Thymus (tissue), 11 donors: ENCODE measurements around the gene AQP4. TPM values are rescaled to one million over a fixed set of nuclear protein-coding genes. Genes with fewer than 3 reads are reported as not detected.

ENCODE experiments used
- DNase-seq, 9 donors: peaks; one replicate each; pipeline ENCODE4 v3.0.0-alpha.2; 2013; ENCODE audit warnings: low spot score in 9 of 9, low read depth in 6 of 9, missing footprints in 1 of 9
- H3K27ac ChIP-seq, 2 donors: one replicate each; pipeline ENCODE4 v1.5.1; 2013; ENCODE audit warnings: control low read depth in 1 of 2, low read depth in 1 of 2, low read length in 1 of 2, mild to moderate bottlenecking in 1 of 2, moderate library complexity in 1 of 2
- H3K27me3 ChIP-seq, 2 donors: one replicate each; pipeline ENCODE4 v1.5.1; 2013; ENCODE audit warnings: low read length in 1 of 2; ENCODE audit not compliant: control insufficient read depth in 2 of 2, insufficient read depth in 1 of 2
- H3K36me3 ChIP-seq, 2 donors: one replicate each; pipeline ENCODE4 v1.5.1; 2013; ENCODE audit warnings: low read length in 1 of 2, mild to moderate bottlenecking in 1 of 2, moderate library complexity in 1 of 2; ENCODE audit not compliant: control insufficient read depth in 2 of 2, insufficient read depth in 2 of 2
- H3K4me1 ChIP-seq, 2 donors: one replicate each; pipeline ENCODE4 v1.5.1; 2013; ENCODE audit warnings: low read length in 2 of 2; ENCODE audit not compliant: control insufficient read depth in 2 of 2, insufficient read depth in 2 of 2
- H3K4me3 ChIP-seq, 2 donors: one replicate each; pipeline ENCODE4 v1.5.1; 2013; ENCODE audit warnings: low read length in 2 of 2, control low read depth in 1 of 2, mild to moderate bottlenecking in 1 of 2
- H3K9me3 ChIP-seq, 2 donors: one replicate each; pipeline ENCODE4 v1.5.1; 2013; ENCODE audit warnings: low read length in 1 of 2, mild to moderate bottlenecking in 1 of 2; ENCODE audit not compliant: control insufficient read depth in 2 of 2, insufficient read depth in 1 of 2
- WGBS: extraction: QIAGEN DNeasy Blood & Tissue Kit; methylation state at CpG from one replicate; pipeline ENCODE4 v1.1.7; 2013; 5-methylcytosine and 5-hydroxymethylcytosine counted together
- polyA plus RNA-seq: library from polyadenylated mRNA; stranded (reverse); fragments of 200-250 nt; gene quantifications from one replicate; pipeline ENCODE4 v1.2.3, GENCODE V29; 2013
- total RNA-seq: library from RNA; stranded (reverse); fragments of 120-200 nt; gene quantifications from one replicate; pipeline ENCODE4 v1.2.4, GENCODE V29; 2013
- donor health status: healthy.

The AQP4 gene
- total and polyA plus RNA-seq, 2 donors: 0.24 to 0.27 TPM

GRCh38 chr18:26854292-26854881 is 11.1 kb downstream of the AQP4 start:
- no peaks in the 10 kb centered on the region for H3K27me3 ChIP-seq
- no peaks in the 10 kb centered on the region for H3K4me1 ChIP-seq
- no peak for DNase-seq
- H3K36me3 ChIP-seq: no peaks in the 10 kb centered on the region
- H3K4me3 ChIP-seq: no peak overlapping the region
- no peak overlapping the region for H3K27ac ChIP-seq
- 89% methylated on average over 10 of the region's 10 CpGs for WGBS
- no peaks in the 10 kb centered on the region for H3K9me3 ChIP-seq

GRCh38 chr18:26853401-26853800 is 12.1 kb downstream of the AQP4 start:
- 99% methylated on average over 2 of the region's 2 CpGs for WGBS
- Histone ChIP-seq H3K4me1 (no peaks in the 10 kb centered on the region), H3K4me3 (no peak overlapping the region), H3K9me3 (no peaks in the 10 kb centered on the region), H3K27ac (no peak overlapping the region), H3K36me3 (no peaks in the 10 kb centered on the region), H3K27me3 (no peaks in the 10 kb centered on the region)
- DNase-seq: no peak

GRCh38 chr18:26843760-26844159 is 21.7 kb downstream of the AQP4 start:
- Histone ChIP-seq H3K9me3 (no peaks in the 10 kb centered on the region), H3K27ac (no peak overlapping the region), H3K4me1 (no peaks in the 10 kb centered on the region), H3K4me3 (no peak overlapping the region), H3K27me3 (no peaks in the 10 kb centered on the region), H3K36me3 (no peaks in the 10 kb centered on the region)
- whole genome bisulfite sequencing: 100% methylated on average over 1 of the region's 1 CpG
- DNase-seq: no peak

- WGBS: 91% methylated on average over 5 of the region's 5 CpGs
- no peak for DNase-seq
- H3K4me1 ChIP-seq: no peaks in the 10 kb centered on the region
- H3K9me3 ChIP-seq: no peaks in the 10 kb centered on the region
- no peak overlapping the region for H3K4me3 ChIP-seq
- H3K27ac ChIP-seq: no peak overlapping the region
- no peaks in the 10 kb centered on the region for H3K36me3 ChIP-seq
- H3K27me3 ChIP-seq: no peaks in the 10 kb centered on the region
These were observed 24.5 kb downstream of the AQP4 start for GRCh38 chr18:26840965-26841364.

GRCh38 chr18:26839609-26840008 is 25.9 kb downstream of the AQP4 start:
- Histone ChIP-seq H3K27me3 (no peaks in the 10 kb centered on the region), H3K9me3 (no peaks in the 10 kb centered on the region), H3K36me3 (no peaks in the 10 kb centered on the region), H3K4me3 (no peak overlapping the region), H3K27ac (no peak overlapping the region), H3K4me1 (no peaks in the 10 kb centered on the region)
- DNase-seq: no peak
- WGBS: 88% methylated on average over 2 of the region's 2 CpGs

- Histone ChIP-seq H3K27ac (no peak overlapping the region), H3K9me3 (no peaks in the 10 kb centered on the region), H3K4me3 (no peak overlapping the region), H3K4me1 (no peaks in the 10 kb centered on the region), H3K27me3 (no peaks in the 10 kb centered on the region), H3K36me3 (no peaks in the 10 kb centered on the region)
- WGBS: 92% methylated on average over 11 of the region's 11 CpGs
- DNase-seq: no peak
These were observed 33.2 kb downstream of the AQP4 start for GRCh38 chr18:26832302-26832701.

- Histone ChIP-seq H3K9me3 (no peaks in the 10 kb centered on the region), H3K27me3 (no peaks in the 10 kb centered on the region), H3K4me1 (no peaks in the 10 kb centered on the region), H3K27ac (no peak overlapping the region), H3K36me3 (no peaks in the 10 kb centered on the region), H3K4me3 (no peak overlapping the region)
- 82% methylated on average over 3 of the region's 3 CpGs for WGBS
- DNase-seq: no peak
These were observed 37.9 kb downstream of the AQP4 start for GRCh38 chr18:26827581-26827980.

GRCh38 chr18:26826656-26827235 is 38.8 kb downstream of the AQP4 start:
- no peak overlapping the region for H3K27ac ChIP-seq
- no peak for DNase-seq

GRCh38 chr18:26821181-26821580 is 44.3 kb downstream of the AQP4 start:
- H3K36me3 ChIP-seq: no peaks in the 10 kb centered on the region
- H3K4me1 ChIP-seq: no peaks in the 10 kb centered on the region
- peaks cover 0 to 1% of the 10 kb centered on the region in 2 donors for H3K9me3 ChIP-seq
- no peaks in the 10 kb centered on the region for H3K27me3 ChIP-seq
- DNase-seq: no peak
- H3K4me3 ChIP-seq: no peak overlapping the region
- no peak overlapping the region for H3K27ac ChIP-seq
- WGBS: 97% methylated on average over 1 of the region's 1 CpG

More at GRCh38 chr18:26826656-26827235, 38.8 kb downstream of the AQP4 start:
- no peaks in the 10 kb centered on the region for H3K27me3 ChIP-seq
- no peaks in the 10 kb centered on the region for H3K4me1 ChIP-seq
- no peaks in the 10 kb centered on the region for H3K36me3 ChIP-seq
- H3K9me3 ChIP-seq: no peaks in the 10 kb centered on the region
- H3K4me3 ChIP-seq: no peak overlapping the region
- WGBS: 92% methylated on average over 6 of the region's 6 CpGs
